MM.1S (cell line): ENCODE results near the gene ZNF576.

Experiments
- DNase-seq: peaks from one replicate; pipeline ENCODE4 v3.0.0-alpha.2; 2015
- H2AFZ ChIP-seq: fragments of 300-600 bp; sonication (generic); 2 replicates; pipeline ENCODE4 v1.6.0; 2016; ENCODE audit warnings: antibody characterized with exemption, low read length
- H3F3A ChIP-seq: fragments of 300-600 bp; sonication (generic); 2 replicates; pipeline ENCODE4 v1.6.1; 2016; ENCODE audit warnings: mild to moderate bottlenecking, antibody characterized with exemption, low read length, moderate library complexity, mixed read lengths; ENCODE audit not compliant: insufficient read depth
- H3K27ac ChIP-seq: fragments of 300-600 bp; sonication (generic); 2 replicates; pipeline ENCODE4 v1.5.1; 2016; ENCODE audit warnings: mild to moderate bottlenecking, low read length
- H3K27me3 ChIP-seq: fragments of 300-600 bp; sonication (generic); replicated peaks from 2 replicates; pipeline ENCODE4 v1.6.0; 2016; ENCODE audit warnings: low read length; ENCODE audit not compliant: insufficient read depth
- H3K36me3 ChIP-seq: fragments of 300-600 bp; sonication (generic); replicated peaks from 2 replicates; pipeline ENCODE4 v1.6.1; 2016; ENCODE audit warnings: mild to moderate bottlenecking, low read length, mixed read lengths; ENCODE audit not compliant: insufficient read depth
- H3K4me1 ChIP-seq: fragments of 300-600 bp; sonication (generic); 2 replicates; pipeline ENCODE4 v1.6.1; 2016; ENCODE audit warnings: low read length, mixed read lengths
- H3K4me2 ChIP-seq: fragments of 300-600 bp; sonication (generic); 2 replicates; pipeline ENCODE4 v1.6.0; 2016; ENCODE audit warnings: low read depth, low read length
- H3K4me3 ChIP-seq: fragments of 300-600 bp; sonication (generic); 2 replicates; pipeline ENCODE4 v1.5.1; 2016; ENCODE audit warnings: low read length, mixed read lengths
- H3K79me2 ChIP-seq: fragments of 300-600 bp; sonication (generic); 2 replicates; pipeline ENCODE4 v1.6.1; 2016; ENCODE audit warnings: mixed run types, low read length, mixed read lengths
- H3K9ac ChIP-seq: fragments of 300-600 bp; sonication (generic); 2 replicates; pipeline ENCODE4 v1.6.1; 2016; ENCODE audit warnings: low read length, mixed read lengths
- H3K9me2 ChIP-seq: fragments of 300-600 bp; sonication (generic); replicated peaks from 2 replicates; pipeline ENCODE4 v1.6.1; 2016; ENCODE audit warnings: mild to moderate bottlenecking, low read length, mixed read lengths; ENCODE audit not compliant: insufficient read depth
- H3K9me3 ChIP-seq: fragments of 300-600 bp; sonication (generic); replicated peaks from 2 replicates; pipeline ENCODE4 v1.6.1; 2016; ENCODE audit warnings: mild to moderate bottlenecking, low read length, mixed read lengths; ENCODE audit not compliant: insufficient read depth
- H4K20me1 ChIP-seq: fragments of 300-600 bp; sonication (generic); 2 replicates; pipeline ENCODE4 v1.6.1; 2016; ENCODE audit warnings: mild to moderate bottlenecking, low read length, moderate library complexity, mixed read lengths; ENCODE audit not compliant: insufficient read depth
- EZH2 ChIP-seq: fragments of 300-600 bp; sonication (generic); optimal IDR thresholded peaks from 2 replicates; pipeline ENCODE3; 2017; ENCODE audit warnings: low read depth, mild to moderate bottlenecking, antibody characterized with exemption, low read length, mixed read lengths
- EZH2phosphoT487 ChIP-seq: fragments of 300-600 bp; sonication (generic); IDR thresholded peaks from 2 replicates; pipeline ENCODE4 v1.6.1; 2018; ENCODE audit warnings: antibody characterized with exemption, low read length
- TF ChIP-seq, protein P1 (sequence below): fragments of 300-600 bp; sonication (generic); IDR thresholded peaks from 2 replicates; pipeline ENCODE4 v1.5.1; 2016; ENCODE audit warnings: antibody characterized with exemption, low read length, mixed read lengths

Gene ZNF576

GRCh38 chr19:43616306-43616705, 19.9 kb downstream of the ZNF576 start:
- H3K4me1 ChIP-seq, result peaks cover 7% of the 10 kb centered on the region; the same call in 1 of the 2 replicates
- H4K20me1 ChIP-seq, result no peaks in the 10 kb centered on the region
- no peaks in the 10 kb centered on the region for H3K27me3 ChIP-seq
- no peaks in the 10 kb centered on the region for H3K36me3 ChIP-seq
- no peak for DNase-seq
- H3K9ac ChIP-seq, result no peak overlapping the region
- TF ChIP-seq, protein P1, sequence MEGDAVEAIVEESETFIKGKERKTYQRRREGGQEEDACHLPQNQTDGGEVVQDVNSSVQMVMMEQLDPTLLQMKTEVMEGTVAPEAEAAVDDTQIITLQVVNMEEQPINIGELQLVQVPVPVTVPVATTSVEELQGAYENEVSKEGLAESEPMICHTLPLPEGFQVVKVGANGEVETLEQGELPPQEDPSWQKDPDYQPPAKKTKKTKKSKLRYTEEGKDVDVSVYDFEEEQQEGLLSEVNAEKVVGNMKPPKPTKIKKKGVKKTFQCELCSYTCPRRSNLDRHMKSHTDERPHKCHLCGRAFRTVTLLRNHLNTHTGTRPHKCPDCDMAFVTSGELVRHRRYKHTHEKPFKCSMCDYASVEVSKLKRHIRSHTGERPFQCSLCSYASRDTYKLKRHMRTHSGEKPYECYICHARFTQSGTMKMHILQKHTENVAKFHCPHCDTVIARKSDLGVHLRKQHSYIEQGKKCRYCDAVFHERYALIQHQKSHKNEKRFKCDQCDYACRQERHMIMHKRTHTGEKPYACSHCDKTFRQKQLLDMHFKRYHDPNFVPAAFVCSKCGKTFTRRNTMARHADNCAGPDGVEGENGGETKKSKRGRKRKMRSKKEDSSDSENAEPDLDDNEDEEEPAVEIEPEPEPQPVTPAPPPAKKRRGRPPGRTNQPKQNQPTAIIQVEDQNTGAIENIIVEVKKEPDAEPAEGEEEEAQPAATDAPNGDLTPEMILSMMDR, result no peak
- TF ChIP-seq EZH2phosphoT487, result no peak
- TF ChIP-seq EZH2, result no peak
- H3K27ac ChIP-seq, result no peak overlapping the region
- no peak overlapping the region for H2AFZ ChIP-seq
- no peak overlapping the region for H3K4me2 ChIP-seq
- H3K79me2 ChIP-seq, result peaks cover 49% of the 10 kb centered on the region
- H3K4me3 ChIP-seq, result no peak overlapping the region
- H3K9me3 ChIP-seq, result no peaks in the 10 kb centered on the region
- H3K9me2 ChIP-seq, result no peaks in the 10 kb centered on the region
- H3F3A ChIP-seq, result peaks cover 21% of the 10 kb centered on the region; the same call in 1 of the 2 replicates

GRCh38 chr19:43616954-43617353, 20.6 kb downstream of the ZNF576 start:
- TF ChIP-seq EZH2, result no peak
- TF ChIP-seq, protein P1, result no peak
- no peak for TF ChIP-seq EZH2phosphoT487
- Histone ChIP-seq H3F3A (peaks cover 21% of the 10 kb centered on the region; the same call in 1 of the 2 replicates), H3K9me3 (no peaks in the 10 kb centered on the region), H3K27me3 (no peaks in the 10 kb centered on the region), H3K9ac (no peak overlapping the region), H2AFZ (no peak overlapping the region), H3K9me2 (no peaks in the 10 kb centered on the region), H3K79me2 (peaks cover 43% of the 10 kb centered on the region), H4K20me1 (no peaks in the 10 kb centered on the region), H3K4me2 (no peak overlapping the region), H3K4me1 (peaks cover 7% of the 10 kb centered on the region; the same call in 1 of the 2 replicates), H3K27ac (no peak overlapping the region), H3K36me3 (no peaks in the 10 kb centered on the region), H3K4me3 (no peak overlapping the region)
- no peak for DNase-seq

DNA sequence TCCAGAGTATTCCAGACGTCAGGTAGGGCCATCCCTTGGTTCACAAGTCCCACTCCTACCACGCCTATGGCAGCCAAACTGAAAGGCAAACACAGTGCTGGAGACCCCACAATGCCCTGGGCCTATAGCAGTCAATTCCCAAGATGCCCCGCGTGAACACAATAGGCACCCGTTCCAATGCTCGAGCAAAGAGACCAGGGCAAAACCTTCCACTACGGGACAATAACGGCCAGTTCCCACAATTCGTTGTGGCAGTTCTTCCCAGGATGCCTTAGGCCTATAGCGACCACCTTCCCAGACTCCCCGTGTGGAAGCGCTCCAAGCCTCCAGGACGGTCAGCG, 22.5 kb downstream of the ZNF576 start:
- Histone ChIP-seq H3K9me2 (no peaks in the 10 kb centered on the region), H3K4me3 (peak overlapping the region; percentile 85), H3K36me3 (no peaks in the 10 kb centered on the region), H3K9ac (peak overlapping the region; percentile 95), H3K4me1 (peaks cover 7% of the 10 kb centered on the region; the same call in 1 of the 2 replicates), H3K79me2 (peaks cover 42% of the 10 kb centered on the region), H3K27ac (peak overlapping the region; percentile 93), H3F3A (peaks cover 17% of the 10 kb centered on the region; the same call in 1 of the 2 replicates), H3K9me3 (no peaks in the 10 kb centered on the region), H4K20me1 (no peaks in the 10 kb centered on the region), H3K27me3 (no peaks in the 10 kb centered on the region), H3K4me2 (peak overlapping the region; percentile 97), H2AFZ (peak overlapping the region; percentile 80)
- TF ChIP-seq EZH2 (no peak), EZH2phosphoT487 (no peak)
- TF ChIP-seq, protein P1, result no peak
- peak; percentile 61 for DNase-seq
